Measurements from ENCODE around the gene GPR18. TPM values are rescaled to one million over a fixed set of nuclear protein-coding genes. Genes with fewer than 3 reads are reported as not detected.

GPR18 gene
- total RNA-seq, 1 donor from 2014 or later = not detected

- no peaks in the 10 kb centered on the region for H3K27me3 ChIP-seq
- H2AFZ ChIP-seq (replicated peaks) = no peak overlapping the region
- no peak overlapping the region for H3K4me3 ChIP-seq
- H3K36me3 Mint-ChIP-seq = peaks cover 10% of the 10 kb centered on the region
- no peak overlapping the region for H3K9ac ChIP-seq
- no peak for DNase-seq (ENCODE audit: low spot score)
- no peaks in the 10 kb centered on the region for H3F3A ChIP-seq (ENCODE audit: low read depth)
- no peak overlapping the region for H3K27ac ChIP-seq
- TF ChIP-seq, protein P1, sequence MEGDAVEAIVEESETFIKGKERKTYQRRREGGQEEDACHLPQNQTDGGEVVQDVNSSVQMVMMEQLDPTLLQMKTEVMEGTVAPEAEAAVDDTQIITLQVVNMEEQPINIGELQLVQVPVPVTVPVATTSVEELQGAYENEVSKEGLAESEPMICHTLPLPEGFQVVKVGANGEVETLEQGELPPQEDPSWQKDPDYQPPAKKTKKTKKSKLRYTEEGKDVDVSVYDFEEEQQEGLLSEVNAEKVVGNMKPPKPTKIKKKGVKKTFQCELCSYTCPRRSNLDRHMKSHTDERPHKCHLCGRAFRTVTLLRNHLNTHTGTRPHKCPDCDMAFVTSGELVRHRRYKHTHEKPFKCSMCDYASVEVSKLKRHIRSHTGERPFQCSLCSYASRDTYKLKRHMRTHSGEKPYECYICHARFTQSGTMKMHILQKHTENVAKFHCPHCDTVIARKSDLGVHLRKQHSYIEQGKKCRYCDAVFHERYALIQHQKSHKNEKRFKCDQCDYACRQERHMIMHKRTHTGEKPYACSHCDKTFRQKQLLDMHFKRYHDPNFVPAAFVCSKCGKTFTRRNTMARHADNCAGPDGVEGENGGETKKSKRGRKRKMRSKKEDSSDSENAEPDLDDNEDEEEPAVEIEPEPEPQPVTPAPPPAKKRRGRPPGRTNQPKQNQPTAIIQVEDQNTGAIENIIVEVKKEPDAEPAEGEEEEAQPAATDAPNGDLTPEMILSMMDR (IDR thresholded peaks at IDR 0.05) = no peak
- TF ChIP-seq EZH2phosphoT487 (IDR thresholded peaks at IDR 0.05) (no peak), EZH2 (IDR thresholded peaks at IDR 0.05) (no peak)
- no peaks in the 10 kb centered on the region for H3K36me3 ChIP-seq
- H3K9me3 ChIP-seq (ENCODE audit: low read depth) = no peaks in the 10 kb centered on the region
- no peaks in the 10 kb centered on the region for H3K79me2 ChIP-seq (ENCODE audit: low read depth)
- H3K27me3 Mint-ChIP-seq (ENCODE audit: insufficient read depth, low read depth) = no peaks in the 10 kb centered on the region
- H3K4me3 Mint-ChIP-seq = no peak overlapping the region
- H3K27ac Mint-ChIP-seq = no peak overlapping the region
- H3K4me1 ChIP-seq = no peaks in the 10 kb centered on the region
- H4K20me1 ChIP-seq (ENCODE audit: low read depth) = peaks cover 16% of the 10 kb centered on the region
- no peaks in the 10 kb centered on the region for H3K9me3 Mint-ChIP-seq
- H3K4me2 ChIP-seq = no peak overlapping the region
- H3K4me1 Mint-ChIP-seq = peaks cover 11% of the 10 kb centered on the region
Measured at GRCh38 chr13:99305566-99305965, 47.4 kb upstream of the GPR18 start.

DNA sequence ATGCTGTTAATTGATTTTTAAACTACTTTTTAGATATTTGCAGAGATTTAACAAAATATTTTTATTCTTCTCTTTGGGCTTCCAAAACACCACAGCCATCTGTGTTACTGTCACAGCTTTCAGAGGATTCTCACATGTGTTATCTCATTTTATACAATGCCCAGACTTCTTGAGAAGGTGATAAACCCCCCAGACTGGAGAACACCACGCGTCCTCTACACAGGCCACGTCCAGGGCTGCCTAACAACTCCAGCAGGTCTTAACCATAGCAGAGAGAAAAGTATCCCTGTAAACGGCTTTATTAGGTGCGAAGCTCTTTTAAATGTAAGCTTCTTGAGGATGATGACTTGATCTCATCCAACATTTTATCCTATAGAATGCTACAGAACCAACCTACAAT, 47.0 kb upstream of the GPR18 start:
- H3K27ac ChIP-seq = no peak overlapping the region

DNA sequence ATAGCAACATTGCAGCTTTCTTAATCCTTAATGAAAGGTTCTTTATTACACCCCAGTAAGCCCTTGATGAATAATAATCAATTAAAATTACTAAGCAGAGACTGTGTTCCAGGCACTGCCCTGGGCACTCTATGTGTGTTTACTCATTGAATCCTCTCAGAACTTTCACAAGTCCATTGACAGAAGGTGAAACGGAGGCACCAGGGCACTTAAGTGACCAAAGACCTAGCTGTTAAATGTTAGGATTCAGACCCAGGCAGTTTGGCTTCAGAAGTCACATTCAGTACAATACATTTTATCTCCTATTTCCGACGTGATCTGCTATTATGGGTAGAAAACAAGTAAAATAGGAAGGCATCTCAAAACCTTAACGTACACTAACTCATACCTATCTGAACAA, 46.4 kb upstream of the GPR18 start:
- Histone ChIP-seq H3K27me3 (no peaks in the 10 kb centered on the region), H4K20me1 (ENCODE audit: low read depth) (peaks cover 21% of the 10 kb centered on the region), H3K79me2 (ENCODE audit: low read depth) (no peaks in the 10 kb centered on the region), H3K9ac (no peak overlapping the region), H3K4me1 (no peaks in the 10 kb centered on the region), H3K4me3 (no peak overlapping the region), H2AFZ (replicated peaks) (no peak overlapping the region), H3F3A (ENCODE audit: low read depth) (no peaks in the 10 kb centered on the region), H3K9me3 (ENCODE audit: low read depth) (no peaks in the 10 kb centered on the region), H3K36me3 (no peaks in the 10 kb centered on the region), H3K4me2 (no peak overlapping the region), H3K27ac (no peak overlapping the region)
- Mint-ChIP-seq H3K4me3 (no peak overlapping the region), H3K9me3 (no peaks in the 10 kb centered on the region), H3K27ac (no peak overlapping the region), H3K4me1 (peaks cover 11% of the 10 kb centered on the region), H3K36me3 (peaks cover 10% of the 10 kb centered on the region), H3K27me3 (ENCODE audit: insufficient read depth, low read depth) (no peaks in the 10 kb centered on the region)
- no peak for DNase-seq (ENCODE audit: low spot score)
- TF ChIP-seq EZH2phosphoT487 (IDR thresholded peaks at IDR 0.05) (no peak), EZH2 (IDR thresholded peaks at IDR 0.05) (no peak)
- TF ChIP-seq, protein P1 (IDR thresholded peaks at IDR 0.05) = no peak

More for the DNA sequence above, 47.0 kb upstream of the GPR18 start:
- no peaks in the 10 kb centered on the region for H3K36me3 ChIP-seq
- TF ChIP-seq EZH2 (IDR thresholded peaks at IDR 0.05) (no peak), EZH2phosphoT487 (IDR thresholded peaks at IDR 0.05) (no peak)
- TF ChIP-seq, protein P1 (IDR thresholded peaks at IDR 0.05) = no peak
- H3K9me3 ChIP-seq (ENCODE audit: low read depth) = no peaks in the 10 kb centered on the region
- Mint-ChIP-seq H3K4me3 (no peak overlapping the region), H3K27ac (no peak overlapping the region), H3K9me3 (no peaks in the 10 kb centered on the region), H3K4me1 (peaks cover 11% of the 10 kb centered on the region), H3K27me3 (ENCODE audit: insufficient read depth, low read depth) (no peaks in the 10 kb centered on the region), H3K36me3 (peaks cover 10% of the 10 kb centered on the region)
- no peak overlapping the region for H3K4me2 ChIP-seq
- H2AFZ ChIP-seq (replicated peaks) = no peak overlapping the region
- no peaks in the 10 kb centered on the region for H3F3A ChIP-seq (ENCODE audit: low read depth)
- H3K27me3 ChIP-seq = no peaks in the 10 kb centered on the region
- no peak overlapping the region for H3K4me3 ChIP-seq
- H3K79me2 ChIP-seq (ENCODE audit: low read depth) = no peaks in the 10 kb centered on the region
- H3K9ac ChIP-seq = no peak overlapping the region
- peaks cover 16% of the 10 kb centered on the region for H4K20me1 ChIP-seq (ENCODE audit: low read depth)
- H3K4me1 ChIP-seq = no peaks in the 10 kb centered on the region
- DNase-seq (ENCODE audit: low spot score) = no peak

All from neural progenitor cell (in vitro differentiated cells).